Body of pancreas (tissue), 4 donors: ENCODE results near the gene DUSP6. TPM values are rescaled to one million over a fixed set of nuclear protein-coding genes. Genes with fewer than 3 reads are reported as not detected.

Experiments used
- ATAC-seq: fragments of 150-250 bp; one replicate; pipeline ENCODE4 v1.9.1; 2016
- DNase-seq, 4 donors: peaks; one replicate each; pipeline ENCODE4 v3.0.0-alpha.2; 2019
- H3K27ac ChIP-seq, 4 donors: fragments of 200-600 bp; sonication (generic); 1 replicate in 3 of 4; 2 replicates in 1 of 4; pipeline versions ENCODE4 v1.5.1 to v1.6.1; 2016 to 2019; ENCODE audit warnings: mild to moderate bottlenecking in 1 of 4, mixed read lengths in 1 of 4, moderate library complexity in 1 of 4
- H3K27me3 ChIP-seq, 2 donors: fragments of 200-600 bp; sonication (generic); one replicate each; pipeline ENCODE4 v1.6.0; 2016; ENCODE audit warnings: mild to moderate bottlenecking in 1 of 2
- H3K36me3 ChIP-seq, 2 donors: fragments of 200-600 bp; sonication (generic); replicated peaks in 1 of 2; 2 replicates each; pipeline ENCODE4 v1.5.1; 2016; ENCODE audit warnings: low read depth in 2 of 2; ENCODE audit not compliant: insufficient read depth in 1 of 2
- H3K4me1 ChIP-seq: fragments of 200-600 bp; sonication (generic); one replicate; pipeline ENCODE4 v1.6.0; 2016
- H3K4me3 ChIP-seq, 2 donors: fragments of 200-600 bp; sonication (generic); 1 replicate in 1 of 2; 2 replicates in 1 of 2; pipeline ENCODE4 v1.5.1; 2016 to 2019
- H3K9me3 ChIP-seq, 3 donors: fragments of 200-600 bp; sonication (generic); 1 replicate in 2 of 3; 2 replicates in 1 of 3; pipeline ENCODE4 v1.5.1; 2016
- POLR2A ChIP-seq, 3 donors: fragments of 450-650 bp; IDR thresholded peaks; one replicate each; pipeline ENCODE4 v1.6.1; 2016; ENCODE audit warnings: antibody characterized with exemption in 3 of 3, mild to moderate bottlenecking in 2 of 3
- WGBS, 2 donors: methylation state at CpG; one replicate each; pipeline ENCODE4 v1.1.5; 2017; 5-methylcytosine and 5-hydroxymethylcytosine counted together
- intact Hi-C: fragments of 100-400 bp; cut with DNase I; formaldehyde crosslinking; loops from one replicate; pipeline ENCODE4 v1.15.1; 2023
- total RNA-seq, 2 donors: library from RNA; depleted of rRNA; stranded (reverse); fragments of >200 nt; gene quantifications; one replicate each; pipeline ENCODE4 v1.1.0, GENCODE V29; 2016
- TF ChIP-seq, protein P1 (sequence below), 7 experiments: fragments of 450-650 bp in 4 of 7; fragments of 200-600 bp in 3 of 7; sonication (generic) in 3 of 7; IDR thresholded peaks; one replicate each; pipeline ENCODE4 v1.5.1; 2016 to 2019; ENCODE audit warnings: antibody characterized with exemption in 7 of 7

Gene DUSP6
- total RNA-seq, 2 donors from 2014 or later: 21.3 to 49.8 TPM

- no peak overlapping the region for H3K4me3 ChIP-seq
Measured at GRCh38 chr12:89370850-89371249, 18.5 kb upstream of the DUSP6 start.

GRCh38 chr12:89370421-89370831, 18.1 kb upstream of the DUSP6 start:
- no peaks in the 10 kb centered on the region for H3K36me3 ChIP-seq
- TF ChIP-seq, protein P1, sequence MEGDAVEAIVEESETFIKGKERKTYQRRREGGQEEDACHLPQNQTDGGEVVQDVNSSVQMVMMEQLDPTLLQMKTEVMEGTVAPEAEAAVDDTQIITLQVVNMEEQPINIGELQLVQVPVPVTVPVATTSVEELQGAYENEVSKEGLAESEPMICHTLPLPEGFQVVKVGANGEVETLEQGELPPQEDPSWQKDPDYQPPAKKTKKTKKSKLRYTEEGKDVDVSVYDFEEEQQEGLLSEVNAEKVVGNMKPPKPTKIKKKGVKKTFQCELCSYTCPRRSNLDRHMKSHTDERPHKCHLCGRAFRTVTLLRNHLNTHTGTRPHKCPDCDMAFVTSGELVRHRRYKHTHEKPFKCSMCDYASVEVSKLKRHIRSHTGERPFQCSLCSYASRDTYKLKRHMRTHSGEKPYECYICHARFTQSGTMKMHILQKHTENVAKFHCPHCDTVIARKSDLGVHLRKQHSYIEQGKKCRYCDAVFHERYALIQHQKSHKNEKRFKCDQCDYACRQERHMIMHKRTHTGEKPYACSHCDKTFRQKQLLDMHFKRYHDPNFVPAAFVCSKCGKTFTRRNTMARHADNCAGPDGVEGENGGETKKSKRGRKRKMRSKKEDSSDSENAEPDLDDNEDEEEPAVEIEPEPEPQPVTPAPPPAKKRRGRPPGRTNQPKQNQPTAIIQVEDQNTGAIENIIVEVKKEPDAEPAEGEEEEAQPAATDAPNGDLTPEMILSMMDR (IDR thresholded peaks at IDR 0.05): no peak
- H3K4me1 ChIP-seq: peaks cover 37% of the 10 kb centered on the region
- no peaks in the 10 kb centered on the region for H3K9me3 ChIP-seq
- no peak overlapping the region for H3K27ac ChIP-seq
- 60 to 64% methylated on average over 3 of the region's 3 CpGs for WGBS, 2 donors
- intact Hi-C loops: no loop called here
- ATAC-seq: no peak
- no peak for DNase-seq
- H3K4me3 ChIP-seq: no peak overlapping the region
- no peaks in the 10 kb centered on the region for H3K27me3 ChIP-seq

More at GRCh38 chr12:89370850-89371249, 18.5 kb upstream of the DUSP6 start:
- Histone ChIP-seq H3K9me3 (no peaks in the 10 kb centered on the region), H3K36me3 (no peaks in the 10 kb centered on the region), H3K4me1 (peaks cover 37% of the 10 kb centered on the region), H3K27ac (no peak overlapping the region), H3K27me3 (no peaks in the 10 kb centered on the region)
- DNase-seq (no peak), ATAC-seq (no peak)
- 82 to 87% methylated on average over 7 of the region's 7 CpGs for WGBS, 2 donors
- intact Hi-C loops: no loop called here
- no peak for TF ChIP-seq POLR2A (IDR thresholded peaks at IDR 0.05)
- TF ChIP-seq, protein P1 (IDR thresholded peaks at IDR 0.05): no peak

DNA sequence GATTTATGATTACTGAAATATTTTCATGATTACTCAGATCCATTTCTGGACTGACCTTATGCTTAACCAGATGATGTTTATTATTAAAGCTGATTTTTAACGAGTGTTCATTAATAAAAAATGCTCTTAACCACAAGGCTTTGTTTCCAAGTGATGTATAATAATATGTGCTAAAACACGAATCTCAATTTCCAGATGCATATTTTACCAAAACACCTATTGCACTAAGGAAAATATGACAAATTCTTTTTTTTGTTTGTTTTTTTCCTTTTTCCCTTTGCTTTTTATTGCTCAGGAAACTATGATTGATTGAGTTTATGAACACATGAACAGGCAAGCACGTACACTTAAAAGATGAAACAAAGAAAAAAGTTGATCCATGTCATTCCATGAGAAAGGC, 16.9 kb upstream of the DUSP6 start:
- WGBS, 2 donors: 74 to 78% methylated on average over 3 of the region's 3 CpGs
- peaks cover 32% of the 10 kb centered on the region for H3K4me1 ChIP-seq
- DNase-seq: no peak
- H3K27me3 ChIP-seq: no peaks in the 10 kb centered on the region
- intact Hi-C loops: loop anchor here (10.0 kb wide), 1 partner anchor 86 kb away; no protein-coding TSS in a partner anchor
- no peaks in the 10 kb centered on the region for H3K9me3 ChIP-seq
- TF ChIP-seq, protein P1 (IDR thresholded peaks at IDR 0.05): no peak
- no peak for TF ChIP-seq POLR2A (IDR thresholded peaks at IDR 0.05)
- no peak overlapping the region for H3K4me3 ChIP-seq
- ATAC-seq: no peak
- no peak overlapping the region for H3K27ac ChIP-seq
- no peaks in the 10 kb centered on the region for H3K36me3 ChIP-seq

DNA sequence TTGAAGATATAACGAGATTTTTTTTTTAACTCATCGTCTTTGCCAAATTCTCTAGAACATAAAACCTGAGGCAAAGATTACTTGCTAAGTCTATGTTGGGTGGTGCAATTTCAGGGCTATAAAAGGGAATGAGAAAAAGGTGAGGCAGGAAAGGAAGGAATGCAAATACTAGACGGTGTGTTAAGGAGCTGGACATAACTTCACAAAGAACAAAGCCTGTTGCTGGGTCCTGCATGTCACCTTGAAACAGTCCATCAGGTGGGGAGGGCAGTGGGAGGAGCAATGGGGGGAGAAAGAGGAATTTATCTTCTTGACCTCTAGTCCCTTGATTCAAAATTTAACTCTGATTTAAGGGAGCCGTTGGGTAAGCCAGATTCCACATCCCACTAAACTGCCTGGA, 16.1 kb upstream of the DUSP6 start:
- TF ChIP-seq, protein P1 (IDR thresholded peaks at IDR 0.05): no peak
- TF ChIP-seq POLR2A (IDR thresholded peaks at IDR 0.05): no peak
- Histone ChIP-seq H3K9me3 (no peaks in the 10 kb centered on the region), H3K27ac (peak overlapping the region in 1 of 4 donors; percentile 4), H3K4me1 (peaks cover 27% of the 10 kb centered on the region), H3K27me3 (no peaks in the 10 kb centered on the region), H3K4me3 (no peak overlapping the region), H3K36me3 (no peaks in the 10 kb centered on the region)
- intact Hi-C loops: loop anchor here (10.0 kb wide), 1 partner anchor 86 kb away; no protein-coding TSS in a partner anchor
- 47 to 50% methylated on average over 4 of the region's 4 CpGs for WGBS, 2 donors
- ATAC-seq (no peak), DNase-seq (no peak)

DNA sequence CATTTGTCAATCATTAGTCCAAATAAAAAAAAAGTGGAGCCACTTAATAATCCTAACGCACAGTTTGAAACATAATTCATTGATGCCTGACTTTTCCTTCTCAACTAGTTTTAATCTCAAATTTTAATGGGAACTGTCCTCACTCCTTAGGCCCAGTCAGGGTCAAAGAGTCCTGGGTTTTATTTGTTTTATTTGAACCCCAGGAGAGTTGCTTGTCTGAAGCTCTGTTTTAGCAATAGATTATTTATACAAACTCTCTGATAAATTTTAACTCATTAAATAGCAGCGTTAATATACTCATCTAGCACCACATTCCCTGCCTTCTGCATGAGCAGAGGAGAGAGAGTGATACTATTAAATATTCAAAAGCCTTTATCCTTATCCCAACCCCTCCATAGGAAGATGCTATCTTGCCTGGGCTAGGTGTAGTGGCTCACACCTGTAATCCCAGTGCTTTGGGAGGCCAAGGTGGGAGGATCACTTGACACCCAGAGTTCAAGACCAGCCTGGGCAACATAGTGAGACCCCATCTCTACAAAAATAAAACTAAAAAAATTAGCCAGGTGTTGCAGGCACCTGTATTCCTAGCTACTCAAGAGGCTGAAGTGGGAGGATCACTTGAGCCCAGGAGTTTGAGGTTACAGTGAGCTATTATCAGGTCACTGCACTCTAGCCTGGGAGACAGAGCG, 14.5 kb upstream of the DUSP6 start:
- 61 to 74% methylated on average over 3 of the region's 3 CpGs for WGBS, 2 donors
- no peaks in the 10 kb centered on the region for H3K36me3 ChIP-seq
- intact Hi-C loops: loop anchor here (10.0 kb wide), 1 partner anchor 88 kb away; no protein-coding TSS in a partner anchor
- peaks cover 16% of the 10 kb centered on the region for H3K4me1 ChIP-seq
- DNase-seq: no peak
- TF ChIP-seq POLR2A (IDR thresholded peaks at IDR 0.05): no peak
- TF ChIP-seq, protein P1 (IDR thresholded peaks at IDR 0.05): no peak
- H3K27ac ChIP-seq: no peak overlapping the region
- no peak for ATAC-seq
- H3K9me3 ChIP-seq: no peaks in the 10 kb centered on the region
- no peak overlapping the region for H3K4me3 ChIP-seq
- H3K27me3 ChIP-seq: no peaks in the 10 kb centered on the region
